ENCODE results near the gene LITAFD. TPM values are rescaled to one million over a fixed set of nuclear protein-coding genes. Genes with fewer than 3 reads are reported as not detected.

LITAFD gene
- total and polyA plus RNA-seq, 9 of the 15 experiments (the other 6 are each of a cell fraction or from before 2014, with no cell fraction given): not detected

DNA sequence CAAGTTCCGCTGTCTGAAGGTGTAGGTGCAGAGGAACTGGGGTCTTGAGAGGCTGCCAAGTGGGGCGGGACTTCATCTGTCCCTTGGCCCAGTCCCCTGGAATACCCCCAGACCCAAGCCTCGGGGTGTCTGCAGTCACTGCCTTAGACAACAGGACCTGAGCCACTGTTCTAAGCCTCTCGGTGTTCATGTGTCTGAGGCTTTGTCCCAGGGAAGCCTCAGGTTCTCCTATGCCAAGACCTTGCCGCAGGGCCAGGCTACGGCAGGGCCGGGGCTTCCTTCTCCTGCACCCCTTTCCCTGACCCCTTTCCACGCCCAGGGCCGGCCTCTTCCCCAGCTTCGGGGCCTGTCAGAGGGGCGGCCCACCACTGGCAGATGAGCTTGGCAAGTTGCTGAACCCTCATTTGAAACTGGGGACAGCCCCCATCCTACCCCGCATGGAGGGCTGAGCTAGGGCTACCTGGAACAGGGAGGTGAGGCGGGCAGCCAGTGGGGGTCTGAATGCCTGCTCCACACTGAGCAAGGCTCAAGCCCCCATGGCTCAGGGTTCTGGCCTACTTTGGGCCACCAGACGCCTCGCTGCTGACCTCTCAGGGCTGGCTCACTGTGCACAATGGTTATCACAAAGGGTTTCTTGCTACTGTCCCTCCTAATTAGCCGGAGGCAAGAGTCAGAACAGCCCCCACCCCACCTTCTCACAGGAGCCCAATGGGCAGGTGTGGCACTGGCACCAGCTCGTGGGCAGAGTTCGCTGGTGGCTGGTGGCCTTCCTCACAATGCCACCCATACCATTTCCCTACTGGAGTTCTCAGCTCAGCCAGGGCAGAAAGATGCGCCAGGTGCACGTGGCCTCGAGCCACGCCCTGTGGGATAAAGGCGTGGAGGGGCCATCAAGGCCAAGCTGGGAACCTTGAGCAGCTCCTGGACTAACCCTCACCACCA lies 7.1 kb downstream of the LITAFD start:
- peaks cover 26% of the 10 kb centered on the region; the same call in 1 of the 2 replicates for H4K20me1 ChIP-seq (replicated peaks; ENCODE audit: control insufficient read depth, insufficient read depth, low read length)
- TF ChIP-seq CHD1 (IDR thresholded peaks at IDR 0.05; ENCODE audit: low read length): no peak
- TF ChIP-seq NCOA1 (IDR thresholded peaks at IDR 0.05; ENCODE audit: low read depth): no peak
- TF ChIP-seq, protein P1, sequence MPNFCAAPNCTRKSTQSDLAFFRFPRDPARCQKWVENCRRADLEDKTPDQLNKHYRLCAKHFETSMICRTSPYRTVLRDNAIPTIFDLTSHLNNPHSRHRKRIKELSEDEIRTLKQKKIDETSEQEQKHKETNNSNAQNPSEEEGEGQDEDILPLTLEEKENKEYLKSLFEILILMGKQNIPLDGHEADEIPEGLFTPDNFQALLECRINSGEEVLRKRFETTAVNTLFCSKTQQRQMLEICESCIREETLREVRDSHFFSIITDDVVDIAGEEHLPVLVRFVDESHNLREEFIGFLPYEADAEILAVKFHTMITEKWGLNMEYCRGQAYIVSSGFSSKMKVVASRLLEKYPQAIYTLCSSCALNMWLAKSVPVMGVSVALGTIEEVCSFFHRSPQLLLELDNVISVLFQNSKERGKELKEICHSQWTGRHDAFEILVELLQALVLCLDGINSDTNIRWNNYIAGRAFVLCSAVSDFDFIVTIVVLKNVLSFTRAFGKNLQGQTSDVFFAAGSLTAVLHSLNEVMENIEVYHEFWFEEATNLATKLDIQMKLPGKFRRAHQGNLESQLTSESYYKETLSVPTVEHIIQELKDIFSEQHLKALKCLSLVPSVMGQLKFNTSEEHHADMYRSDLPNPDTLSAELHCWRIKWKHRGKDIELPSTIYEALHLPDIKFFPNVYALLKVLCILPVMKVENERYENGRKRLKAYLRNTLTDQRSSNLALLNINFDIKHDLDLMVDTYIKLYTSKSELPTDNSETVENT (CRISPR knock-in tag; IDR thresholded peaks at IDR 0.05): no peak
- TF ChIP-seq OTX1 (CRISPR knock-in tag; IDR thresholded peaks at IDR 0.05): no peak
- TF ChIP-seq TEAD2 (tag; IDR thresholded peaks at IDR 0.05): no peak
- no peak for TF ChIP-seq CBFA2T2 (conservative IDR thresholded peaks at IDR 0.05)
- TF ChIP-seq ZNF212 (CRISPR knock-in tag; IDR thresholded peaks at IDR 0.05): no peak
- no peak for TF ChIP-seq SIN3A (IDR thresholded peaks at IDR 0.05; ENCODE audit: borderline replicate concordance in 2 of 2, control insufficient read depth in 1 of 2, low read depth in 2 of 2, low read length in 2 of 2)
- TF ChIP-seq MTA1 (IDR thresholded peaks at IDR 0.05; ENCODE audit: borderline replicate concordance): no peak
- no peak for TF ChIP-seq HSF4 (CRISPR knock-in tag; IDR thresholded peaks at IDR 0.05; ENCODE audit: borderline replicate concordance)
- TF ChIP-seq HNRNPH1 (optimal IDR thresholded peaks at IDR 0.05; ENCODE audit: low read depth, low read length): no peak
- TF ChIP-seq LEF1 (IDR thresholded peaks at IDR 0.05): no peak
- TF ChIP-seq CBX3 (IDR thresholded peaks at IDR 0.05; ENCODE audit: borderline replicate concordance in 1 of 2, low read length in 2 of 2): no peak
- peak; percentile 74 for TF ChIP-seq POLR2G (IDR thresholded peaks at IDR 0.05; ENCODE audit: low read depth, low read length)
- TF ChIP-seq NEUROD1 (IDR thresholded peaks at IDR 0.05; ENCODE audit: borderline replicate concordance, low read depth, low read length, partially characterized antibody): no peak
- TF ChIP-seq HNRNPL (IDR thresholded peaks at IDR 0.05; ENCODE audit: low read depth, low read length): no peak
- TF ChIP-seq, protein P2, sequence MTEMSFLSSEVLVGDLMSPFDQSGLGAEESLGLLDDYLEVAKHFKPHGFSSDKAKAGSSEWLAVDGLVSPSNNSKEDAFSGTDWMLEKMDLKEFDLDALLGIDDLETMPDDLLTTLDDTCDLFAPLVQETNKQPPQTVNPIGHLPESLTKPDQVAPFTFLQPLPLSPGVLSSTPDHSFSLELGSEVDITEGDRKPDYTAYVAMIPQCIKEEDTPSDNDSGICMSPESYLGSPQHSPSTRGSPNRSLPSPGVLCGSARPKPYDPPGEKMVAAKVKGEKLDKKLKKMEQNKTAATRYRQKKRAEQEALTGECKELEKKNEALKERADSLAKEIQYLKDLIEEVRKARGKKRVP (CRISPR knock-in tag; IDR thresholded peaks at IDR 0.05): no peak
- TF ChIP-seq ZNF41 (CRISPR knock-in tag; conservative IDR thresholded peaks at IDR 0.05): no peak
- no peak for TF ChIP-seq TCF3 (CRISPR knock-in tag; IDR thresholded peaks at IDR 0.05)
- TF ChIP-seq RBM22 (IDR thresholded peaks at IDR 0.05; ENCODE audit: low read depth, low read length, poor library complexity, severe bottlenecking): peak; percentile 75

More for the DNA sequence above, 7.1 kb downstream of the LITAFD start:
- Histone ChIP-seq H3K4me1 (replicated peaks in 1 of 2; ENCODE audit: control insufficient read depth in 2 of 2, insufficient read depth in 2 of 2, low read length in 2 of 2) (peaks cover 6 to 40% of the 10 kb centered on the region in 2 experiments; a peak in 4 of 5 replicates), H3K9ac (ENCODE audit: insufficient read depth in 1 of 2, low read depth in 2 of 2, low read length in 2 of 2) (peak overlapping the region in 1 of 2 experiments; percentile 24; a peak in 1 of 4 replicates), H2AFZ (ENCODE audit: low read depth, low read length) (no peak overlapping the region), H3K36me3 (ENCODE audit: control insufficient read depth, insufficient read depth, low read length) (peaks cover 49% of the 10 kb centered on the region; the same call in 2 of the 3 replicates), H3K9me3 (replicated peaks; ENCODE audit: control insufficient read depth, insufficient read depth, low read depth, low read length) (no peaks in the 10 kb centered on the region), H3K79me2 (ENCODE audit: control insufficient read depth, insufficient read depth, low read length) (no peaks in the 10 kb centered on the region), H3K27me3 (ENCODE audit: control insufficient read depth in 2 of 2, insufficient read depth in 2 of 2, low read length in 2 of 2) (no peaks in the 10 kb centered on the region), H3K9me1 (ENCODE audit: control insufficient read depth, insufficient read depth, low read length) (peaks cover 4% of the 10 kb centered on the region), H3K4me2 (ENCODE audit: insufficient read depth, low read length) (no peak overlapping the region), H3K4me3 (no peak overlapping the region), H3K27ac (ENCODE audit: extremely low read depth, low read depth, low read length) (no peak overlapping the region)
- intact Hi-C loops (cut with micrococcal nuclease) (no loop called here), in situ Hi-C loops (cut with MboI) (no loop called here)
- DNase-seq (ENCODE audit: extremely low read depth in 1 of 4, low spot score in 3 of 4) (no peak), ATAC-seq (no peak), FAIRE-seq (no peak)
- POLR2A ChIA-PET: interaction anchor here (0.9 to 1.1 kb wide), 2 partner anchors 14 to 233 kb away, joined by 3 to 5 read pairs; no protein-coding TSS in a partner anchor
- no TSS peak for BruUV-seq (replicated peaks)
- whole genome bisulfite sequencing (ENCODE audit: insufficient coverage, low coverage, missing lambda C conversion rate): 90% methylated on average over 23 of the region's 23 CpGs
- CTCF ChIA-PET (ENCODE audit: low intra/inter-chr PET ratio): no interaction called here
